Measurements from ENCODE around the gene IKZF1. TPM values are rescaled to one million over a fixed set of nuclear protein-coding genes. Genes with fewer than 3 reads are reported as not detected.

Gene IKZF1
- total RNA-seq, 1 experiment from 2014 or later = 0.57 TPM

GRCh38 chr7:50329775-50330174 is 25.3 kb downstream of the IKZF1 start:
- Histone ChIP-seq H3K9ac (ENCODE audit: low read length) (no peak overlapping the region), H3K27ac (ENCODE audit: low read depth, low read length) (no peak overlapping the region), H3K27me3 (ENCODE audit: insufficient read depth, low read length) (0 out of 2 replicates have a peak, but pooled peaks cover 6% of the 10 kb centered on the region), H3K9me2 (ENCODE audit: insufficient read depth) (no peaks in the 10 kb centered on the region), H3K36me3 (ENCODE audit: control insufficient read depth in 1 of 2, insufficient read depth in 2 of 2, low read length in 2 of 2) (no peaks in the 10 kb centered on the region), H4K20me1 (ENCODE audit: insufficient read depth) (no peaks in the 10 kb centered on the region), H3K79me2 (ENCODE audit: insufficient read depth, low read length) (no peaks in the 10 kb centered on the region), H3K4me1 (ENCODE audit: control insufficient read depth in 1 of 2, insufficient read depth in 2 of 2, low read length in 2 of 2) (no peaks in the 10 kb centered on the region), H3K4me3 (replicated peaks in 1 of 2; ENCODE audit: low read depth in 1 of 2, low read length in 2 of 2) (no peak overlapping the region), H2AFZ (ENCODE audit: low read depth, low read length, poor library complexity, severe bottlenecking) (no peak overlapping the region), H3K9me3 (ENCODE audit: control insufficient read depth in 1 of 2, insufficient read depth in 1 of 2, low read depth in 1 of 2, low read length in 2 of 2) (no peaks in the 10 kb centered on the region), H3K4me2 (ENCODE audit: low read length) (no peak overlapping the region)
- no TSS peak for BruUV-seq (replicated peaks)
- DNase-seq (ENCODE audit: low read depth, low spot score) (no peak), ATAC-seq (no peak)
- intact Hi-C loops (cut with micrococcal nuclease) = no loop called here
- ChIA-PET CTCF (no interaction called here), RAD21 (ENCODE audit: low non-redundant PET in 1 of 2, low total read pairs in 2 of 2, uncharacterized antibody in 2 of 2, unreplicated experiment in 2 of 2) (no interaction called here), POLR2A (no interaction called here)
- TF ChIP-seq MAX (IDR thresholded peaks at IDR 0.05) (no peak), SRF (IDR thresholded peaks at IDR 0.05; ENCODE audit: low read depth) (no peak), YY1 (IDR thresholded peaks at IDR 0.05; ENCODE audit: extremely low read depth, insufficient replicate concordance, low read depth, low read length) (no peak), SIN3A (IDR thresholded peaks at IDR 0.05; ENCODE audit: low read depth) (no peak), TCF7L2 (IDR thresholded peaks at IDR 0.05; ENCODE audit: borderline replicate concordance, extremely low read depth, insufficient read depth, insufficient read length) (no peak), SP1 (IDR thresholded peaks at IDR 0.05; ENCODE audit: low read depth) (no peak), RAD21 (IDR thresholded peaks at IDR 0.05; ENCODE audit: low read depth) (no peak), ZBTB33 (IDR thresholded peaks at IDR 0.05; ENCODE audit: extremely low read depth, insufficient replicate concordance, low read length) (no peak), CBX3 (IDR thresholded peaks at IDR 0.05; ENCODE audit: low read depth) (no peak), EGR1 (IDR thresholded peaks at IDR 0.05; ENCODE audit: low read depth) (no peak), ZNF274 (IDR thresholded peaks at IDR 0.05; ENCODE audit: low read depth, low read length) (no peak), ATF3 (IDR thresholded peaks at IDR 0.05) (no peak), EZH2phosphoT487 (IDR thresholded peaks at IDR 0.05; ENCODE audit: borderline replicate concordance) (no peak)
